Posterior vena cava (tissue), 2 donors: ENCODE measurements around the gene SAMD14. TPM values are rescaled to one million over a fixed set of nuclear protein-coding genes. Genes with fewer than 3 reads are reported as not detected.
"Not testable (repeated sequence)": the region's sequence is repeated elsewhere in the genome, so short reads cannot be mapped to it uniquely, and the experiment has no call there.

ENCODE experiments used
- DNase-seq: peaks from one replicate; pipeline ENCODE4 v3.0.0-alpha.2; 2020; ENCODE audit warnings: low spot score
- intact Hi-C, 2 donors: fragments of 100-400 bp; cut with DNase I; formaldehyde crosslinking; loops; one replicate each; pipeline versions ENCODE4 v1.14.1 to v1.14.2; 2022 to 2023
- total RNA-seq, 2 donors: library from RNA; stranded (reverse); fragmentation: NEBNext Ultra II Directional; extraction: Animal tissue kit (Norgen Biotek cat#: 25700); gene quantifications; one replicate each; pipeline ENCODE4 v1.2.1, GENCODE V29; 2021
- donor health status: DM: yes; HTN: yes; CAD: no.
- donor health status: DM: yes; HTN: yes; CAD: no.

SAMD14 gene
- total RNA-seq, 2 donors from 2014 or later, result 6.6 to 6.7 TPM

DNA sequence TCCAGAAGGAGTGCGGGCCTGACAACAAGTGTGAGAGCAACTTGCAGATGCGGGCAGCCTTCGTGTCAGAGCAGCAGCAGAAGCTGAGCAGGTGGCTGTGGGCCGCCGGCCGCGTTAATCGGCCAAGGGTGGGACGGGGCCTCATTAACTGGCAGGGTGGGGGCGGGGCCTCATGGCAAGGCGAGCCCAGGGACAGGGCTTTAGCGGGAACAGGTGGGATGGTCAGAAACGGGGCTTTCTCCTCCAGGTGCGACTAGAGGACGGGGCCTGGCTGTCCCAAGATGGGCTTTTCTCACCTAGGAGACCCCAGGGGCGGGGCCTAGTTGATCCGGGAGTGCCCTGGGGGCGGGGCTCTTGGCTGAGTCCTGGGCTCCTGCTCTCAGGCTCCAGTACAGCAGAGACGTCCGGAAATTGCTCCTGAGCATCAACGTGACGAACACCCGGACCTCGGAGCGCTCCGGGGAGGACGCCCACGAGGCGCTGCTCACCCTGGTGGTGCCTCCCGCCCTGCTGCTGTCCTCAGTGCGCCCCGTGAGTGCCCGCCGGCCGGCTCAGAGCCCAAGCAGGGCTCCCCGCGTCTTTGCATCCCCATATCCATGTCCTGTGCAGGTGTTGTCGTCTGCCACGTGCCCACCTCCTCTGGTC lies 53.2 kb downstream of the SAMD14 start:
- DNase-seq, result no peak
- intact Hi-C loops, result loop anchor here in 1 of 2 donors (10.0 kb wide), 1 partner anchor 212 kb away; no protein-coding TSS in a partner anchor

DNA sequence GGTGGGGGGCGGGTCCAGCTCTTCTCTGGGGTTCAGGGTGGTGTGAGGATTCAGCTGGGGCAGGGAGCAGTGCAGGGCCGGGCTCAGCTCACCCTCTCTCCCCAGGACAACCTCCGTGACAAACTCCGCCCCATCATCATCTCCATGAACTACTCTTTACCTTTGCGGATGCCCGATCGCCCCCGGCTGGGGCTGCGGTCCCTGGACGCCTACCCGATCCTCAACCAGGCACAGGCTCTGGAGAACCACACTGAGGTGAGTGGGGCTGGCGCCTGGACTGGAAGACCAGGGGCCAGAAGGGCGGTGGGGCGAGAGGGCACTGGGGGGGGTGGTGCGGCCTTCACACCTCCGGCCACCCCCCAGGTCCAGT lies 53.8 kb downstream of the SAMD14 start:
- intact Hi-C loops, result loop anchor here in 1 of 2 donors (10.0 kb wide), 1 partner anchor 211 kb away; no protein-coding TSS in a partner anchor
- no peak for DNase-seq

DNA sequence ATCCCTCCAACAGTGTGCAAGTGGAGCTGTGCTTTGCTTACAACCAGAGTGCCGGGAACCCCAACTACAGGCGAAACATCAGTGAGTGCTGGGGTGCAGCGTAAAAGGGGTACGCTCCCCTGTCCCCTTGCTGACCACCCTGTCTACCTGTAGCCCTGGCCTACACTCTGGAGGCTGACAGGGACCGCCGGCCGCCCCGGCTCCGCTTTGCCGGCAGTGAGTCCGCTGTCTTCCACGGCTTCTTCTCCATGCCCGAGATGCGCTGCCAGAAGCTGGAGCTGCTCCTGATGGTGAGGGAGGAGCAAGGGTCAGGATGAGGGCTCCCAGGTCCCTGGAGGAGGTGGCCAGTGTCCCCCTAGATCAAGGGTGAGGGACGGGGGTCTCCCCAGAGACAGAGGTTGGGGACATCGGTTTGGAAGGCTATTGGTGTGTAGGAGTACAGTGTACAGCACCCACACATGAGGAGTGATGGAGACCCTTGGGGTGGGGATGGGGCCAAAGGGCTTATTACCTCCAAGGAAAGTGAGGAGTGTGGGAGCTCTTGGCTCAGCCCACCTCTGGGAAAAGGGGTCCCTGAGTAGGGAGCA lies 54.4 kb downstream of the SAMD14 start:
- no peak for DNase-seq
- intact Hi-C loops, result loop anchor here in 1 of 2 donors (10.0 kb wide), 1 partner anchor 211 kb away; no protein-coding TSS in a partner anchor

DNA sequence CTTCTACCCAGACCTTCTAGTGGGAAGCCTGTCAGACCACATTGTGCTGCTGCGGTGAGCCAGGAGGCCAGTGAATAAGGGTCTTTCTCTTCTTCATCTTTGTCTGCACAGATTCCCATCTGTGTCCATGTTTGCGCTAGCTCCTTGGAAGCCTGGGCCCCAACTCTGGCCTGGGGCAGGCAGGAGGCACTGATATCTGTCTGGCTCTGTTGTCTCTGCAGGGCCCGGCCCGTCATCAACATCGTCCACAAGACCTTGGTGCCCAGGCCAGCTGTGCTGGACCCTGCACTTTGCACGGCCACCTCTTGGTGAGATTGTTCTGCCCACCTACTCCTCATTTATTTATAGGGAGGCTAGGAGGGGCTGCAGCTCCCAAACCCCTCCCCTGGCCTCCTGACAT lies 55.7 kb downstream of the SAMD14 start:
- intact Hi-C loops, result loop anchor here in 1 of 2 donors (10.0 kb wide), 1 partner anchor 209 kb away; no protein-coding TSS in a partner anchor

DNA sequence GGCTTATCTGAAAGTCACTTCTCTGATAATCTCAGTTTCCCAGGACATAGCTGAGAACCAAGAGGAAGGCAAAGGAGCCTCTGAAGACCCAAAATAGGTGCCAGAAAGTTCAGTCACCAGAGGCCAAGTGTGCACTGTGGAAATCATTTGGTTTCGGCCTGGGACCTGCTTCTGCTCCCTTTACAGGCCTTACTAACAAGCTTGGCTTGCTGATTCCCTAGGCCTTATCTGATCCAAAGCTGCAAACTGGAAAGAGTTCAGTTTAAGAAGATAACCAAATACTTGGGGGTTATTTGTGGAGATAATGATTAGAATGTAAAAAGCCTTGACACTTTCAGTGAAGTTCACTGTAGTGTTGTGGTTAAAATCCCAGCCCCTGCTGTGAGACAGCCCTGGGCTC lies 57.0 kb downstream of the SAMD14 start:
- intact Hi-C loops, result loop anchor here in 1 of 2 donors (10.0 kb wide), 1 partner anchor 208 kb away; no protein-coding TSS in a partner anchor
- no peak for DNase-seq

More for the DNA sequence above, 55.7 kb downstream of the SAMD14 start:
- no peak for DNase-seq

DNA sequence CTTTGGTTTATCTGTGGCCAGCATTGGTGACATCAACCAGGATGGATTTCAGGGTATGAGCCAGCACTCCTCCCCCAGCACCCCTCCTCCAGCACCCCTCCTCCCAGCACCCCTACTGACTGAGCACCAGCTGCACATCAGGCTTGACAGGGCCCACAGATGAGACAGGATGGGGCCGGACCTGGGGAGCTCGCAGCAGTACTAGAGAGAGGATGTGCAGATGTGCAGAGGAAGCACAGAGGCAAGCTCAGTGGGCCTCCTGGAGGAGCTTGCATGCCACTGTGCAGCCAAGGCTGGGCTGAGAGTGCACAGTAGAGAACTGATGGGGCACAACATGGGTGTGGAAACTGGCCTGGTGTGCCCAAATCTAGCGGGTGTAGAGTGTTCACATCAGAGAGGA lies 57.8 kb downstream of the SAMD14 start:
- DNase-seq, result no peak
- intact Hi-C loops, result loop anchor here in 1 of 2 donors (10.0 kb wide), 1 partner anchor 207 kb away; no protein-coding TSS in a partner anchor

DNA sequence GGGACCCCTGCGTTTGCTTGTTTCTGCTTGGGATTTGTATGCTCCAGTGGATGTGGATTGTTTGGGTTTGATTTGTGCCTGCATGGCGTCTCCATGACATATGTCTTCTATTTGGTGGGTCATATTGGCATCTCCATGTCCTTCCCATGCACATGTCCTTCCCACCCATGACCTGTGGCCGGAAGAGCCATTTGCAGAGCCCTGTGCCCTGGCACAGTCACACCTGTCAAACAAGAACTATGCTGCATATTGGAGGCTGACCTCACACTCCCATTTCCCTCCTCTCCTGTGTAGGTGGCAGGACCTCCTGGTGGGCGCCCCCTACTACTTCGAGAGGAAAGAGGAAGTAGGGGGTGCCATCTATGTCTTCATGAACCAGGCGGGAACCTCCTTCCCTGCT lies 58.3 kb downstream of the SAMD14 start:
- intact Hi-C loops, result loop anchor here in 1 of 2 donors (10.0 kb wide), 1 partner anchor 207 kb away; no protein-coding TSS in a partner anchor
- no peak for DNase-seq

DNA sequence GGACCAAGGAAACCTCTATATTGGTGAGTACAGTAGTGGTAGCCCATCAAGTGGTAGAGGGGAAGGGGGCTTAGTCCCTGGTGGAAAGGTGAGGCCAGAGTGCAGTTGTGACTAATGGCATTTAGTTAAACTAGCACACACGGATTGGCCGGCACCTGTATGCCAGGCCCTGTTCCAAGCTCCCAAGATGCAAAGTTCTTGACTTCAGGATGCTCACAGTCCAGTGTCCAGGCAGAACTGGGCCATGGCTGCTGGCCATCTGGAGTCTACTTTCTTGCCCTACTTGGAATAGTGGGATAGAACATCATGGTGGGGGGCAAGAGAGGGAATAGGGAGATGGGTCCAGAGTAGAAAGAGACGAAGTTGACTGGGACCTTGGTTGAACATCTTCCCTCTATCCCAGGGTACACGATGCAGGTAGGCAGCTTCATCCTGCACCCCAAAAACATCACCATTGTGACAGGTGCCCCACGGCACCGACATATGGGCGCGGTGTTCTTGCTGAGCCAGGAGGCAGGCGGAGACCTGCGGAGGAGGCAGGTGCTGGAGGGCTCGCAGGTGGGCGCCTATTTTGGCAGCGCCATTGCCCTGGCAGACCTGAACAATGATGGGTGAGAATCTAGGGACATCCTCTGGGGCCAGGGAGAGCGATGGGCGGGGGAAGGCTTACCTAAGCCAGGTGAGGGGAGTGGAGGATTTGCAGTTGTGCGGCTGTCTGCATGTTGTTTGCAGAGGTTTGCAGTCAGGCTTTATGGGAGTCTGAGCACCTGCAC lies 58.9 kb downstream of the SAMD14 start:
- DNase-seq, result no peak
- intact Hi-C loops, result loop anchor here in 1 of 2 donors (10.0 kb wide), 1 partner anchor 206 kb away; no protein-coding TSS in a partner anchor

DNA sequence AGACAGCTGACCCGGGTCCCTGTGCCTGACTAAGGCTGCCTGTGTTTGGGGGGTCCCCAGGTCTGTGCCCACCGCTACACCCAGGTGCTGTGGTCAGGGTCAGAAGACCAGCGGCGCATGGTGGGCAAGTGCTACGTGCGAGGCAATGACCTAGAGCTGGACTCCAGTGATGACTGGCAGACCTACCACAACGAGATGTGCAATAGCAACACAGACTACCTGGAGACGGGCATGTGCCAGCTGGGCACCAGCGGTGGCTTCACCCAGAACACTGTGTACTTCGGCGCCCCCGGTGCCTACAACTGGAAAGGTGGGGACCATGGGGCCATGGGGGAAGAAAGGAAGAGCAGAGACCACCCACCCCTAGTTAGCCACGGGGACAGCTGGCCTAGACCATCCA lies 62.0 kb downstream of the SAMD14 start:
- intact Hi-C loops, result loop anchor here in 1 of 2 donors (5.0 kb wide), 1 partner anchor 41 kb away; no protein-coding TSS in a partner anchor
- no peak for DNase-seq

DNA sequence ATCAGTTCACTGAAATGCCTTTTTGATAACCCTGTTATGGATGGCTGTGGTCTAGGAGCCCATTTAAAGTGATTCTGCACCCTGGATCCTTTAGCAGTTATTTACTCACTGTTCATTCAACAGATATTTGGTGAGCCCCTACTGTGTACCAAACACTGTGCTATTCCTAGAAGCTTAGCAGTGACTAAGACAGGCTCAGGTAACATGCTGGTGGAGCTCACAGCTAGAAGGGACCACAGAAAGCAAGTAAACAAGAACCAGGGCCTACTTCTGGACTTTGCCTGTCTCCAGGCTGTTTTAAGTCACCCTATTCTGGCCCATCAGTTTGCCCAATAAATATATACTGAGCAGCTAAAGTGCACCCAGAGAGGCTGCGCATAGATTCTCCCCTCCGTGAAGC lies 63.0 kb downstream of the SAMD14 start:
- intact Hi-C loops, result loop anchor here in 1 of 2 donors (5.0 kb wide), 1 partner anchor 40 kb away; no protein-coding TSS in a partner anchor
- DNase-seq, result no peak

DNA sequence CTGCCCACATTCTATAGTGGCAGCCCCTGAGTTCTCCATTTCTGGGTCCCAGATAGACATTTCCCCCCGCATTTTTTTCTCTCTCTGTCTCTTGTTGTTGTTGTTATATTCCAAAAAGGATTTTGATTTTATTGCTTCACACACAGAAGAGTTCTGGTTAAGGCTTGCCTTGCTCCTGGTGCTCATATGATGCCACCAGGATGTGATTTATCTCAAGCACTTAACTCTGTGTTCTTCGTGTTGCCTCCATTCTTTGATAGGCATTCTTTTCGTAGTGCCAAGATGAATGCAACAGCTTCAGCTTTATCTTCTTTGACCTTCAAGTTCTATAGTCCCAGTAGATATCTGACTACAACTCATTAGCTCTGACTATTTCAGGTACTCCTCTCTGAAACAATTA lies 64.9 kb downstream of the SAMD14 start:
- intact Hi-C loops, result loop anchor here in 1 of 2 donors (5.0 kb wide), 1 partner anchor 38 kb away; no protein-coding TSS in a partner anchor
- DNase-seq, result no peak

DNA sequence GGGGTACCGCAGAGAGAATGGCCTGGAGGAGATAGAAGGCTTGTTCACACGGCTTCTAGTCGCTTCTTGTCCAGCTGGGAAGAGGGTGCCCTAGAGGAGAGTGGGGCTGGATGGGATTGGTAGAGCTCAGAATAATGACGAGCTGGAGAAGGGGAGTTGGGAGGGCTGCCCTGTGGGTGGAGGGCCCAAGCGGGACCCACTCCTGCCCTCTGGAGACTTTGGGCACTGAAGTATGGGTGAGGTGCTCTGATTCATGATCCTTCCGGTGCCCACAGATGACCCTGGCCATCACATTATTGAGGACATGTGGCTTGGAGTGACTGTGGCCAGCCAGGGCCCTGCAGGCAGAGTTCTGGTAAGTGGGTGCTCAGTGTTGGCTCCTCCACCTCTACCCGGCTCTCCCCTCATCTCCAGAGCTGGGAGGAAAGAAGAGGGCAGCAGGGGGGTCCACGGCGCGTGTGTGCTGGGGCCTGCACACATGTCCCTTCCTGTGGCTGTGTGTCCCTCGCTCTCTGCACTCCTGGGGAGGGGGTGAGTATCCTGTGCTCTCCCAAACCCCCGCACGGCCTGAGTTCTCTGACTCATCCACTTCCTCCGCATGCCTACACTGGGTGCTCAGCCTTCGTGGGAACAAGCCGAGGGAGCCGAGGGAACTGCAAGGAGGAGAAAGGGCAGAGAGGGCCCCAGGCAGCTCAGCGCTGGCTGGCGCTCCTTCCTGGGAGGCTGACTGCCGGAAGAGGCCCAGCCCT lies 65.5 kb downstream of the SAMD14 start:
- DNase-seq, result no peak

DNA sequence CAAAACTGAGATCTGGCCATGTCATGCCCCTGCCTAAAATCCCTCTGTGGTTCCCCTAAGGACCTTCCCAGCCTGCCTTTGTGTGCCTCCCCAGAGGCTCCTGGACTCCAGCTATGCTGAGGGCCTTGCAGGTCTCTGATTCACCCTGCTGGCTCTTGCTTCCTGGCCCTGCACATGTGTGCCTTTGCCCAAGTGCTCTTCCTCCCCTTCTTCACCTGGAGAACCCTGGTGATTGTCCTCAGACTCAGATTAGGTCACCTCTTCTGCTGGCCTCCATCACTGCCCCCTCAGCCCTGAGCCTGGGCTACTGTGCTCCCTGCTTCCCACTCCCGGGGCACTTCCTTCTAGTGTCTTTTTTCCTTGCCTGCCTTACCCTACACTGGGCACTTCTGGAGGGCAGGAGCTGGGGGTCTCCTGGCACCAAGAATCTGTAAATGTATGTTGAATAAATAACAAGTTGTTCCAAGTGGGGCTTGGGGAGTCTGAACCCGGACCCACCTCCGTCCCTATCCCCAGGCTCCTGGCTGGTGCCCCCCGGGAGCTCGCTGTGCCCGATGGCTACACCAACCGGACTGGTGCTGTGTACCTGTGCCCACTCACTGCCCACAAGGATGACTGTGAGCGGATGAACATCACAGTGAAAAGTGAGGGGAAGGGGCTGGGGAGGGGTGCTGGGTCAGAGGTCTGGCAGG lies 66.3 kb downstream of the SAMD14 start:
- intact Hi-C loops, result no loop called here
- no peak for DNase-seq

More for the DNA sequence above, 65.5 kb downstream of the SAMD14 start:
- intact Hi-C loops, result loop anchor here in 1 of 2 donors (5.0 kb wide), 1 partner anchor 37 kb away; no protein-coding TSS in a partner anchor

DNA sequence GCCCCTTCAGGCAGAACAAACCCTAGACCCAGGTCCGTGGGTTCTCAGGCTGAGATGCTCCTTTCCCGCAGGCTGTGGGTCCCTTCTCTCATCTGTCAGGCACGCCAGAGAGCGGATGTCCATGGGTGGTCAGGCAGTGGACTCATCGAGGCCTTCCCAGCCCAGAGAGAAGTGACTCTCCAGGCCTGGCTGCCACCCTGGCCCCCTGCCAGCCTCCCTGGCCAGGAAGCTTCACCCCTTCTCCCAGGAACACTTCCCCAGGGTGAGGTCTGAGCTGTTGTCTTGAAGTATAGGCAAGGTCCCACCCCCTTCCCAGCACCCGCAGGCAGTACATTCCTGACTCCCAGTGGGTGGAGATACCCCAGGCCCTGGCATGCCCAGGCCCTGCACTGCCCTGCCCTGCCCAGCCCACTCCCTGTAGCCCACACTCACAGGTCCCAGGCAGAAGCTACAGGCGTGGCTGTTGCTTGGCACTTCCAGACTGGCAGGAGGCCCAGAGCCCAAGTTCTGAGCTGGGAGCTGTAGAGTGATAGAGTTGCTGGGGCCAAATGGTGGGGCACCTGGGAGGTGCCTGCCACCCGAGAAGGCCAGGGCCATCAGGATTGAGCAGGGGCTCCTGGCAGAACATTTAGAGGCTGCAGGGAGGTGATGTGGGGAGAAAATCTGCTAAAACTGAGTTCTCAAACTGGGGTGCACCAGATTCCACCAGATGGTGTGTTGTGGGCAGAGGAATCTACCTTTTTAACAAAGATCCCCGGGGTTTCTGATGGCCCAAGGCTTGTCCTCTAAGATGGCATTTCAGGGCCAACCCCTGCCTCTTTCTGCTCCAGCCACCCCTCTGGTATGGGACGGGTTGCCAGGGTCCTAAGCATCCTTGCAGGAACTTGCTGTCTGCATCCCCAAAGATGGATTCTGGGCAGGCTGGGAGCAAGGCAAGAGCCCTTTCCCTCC lies 67.4 kb downstream of the SAMD14 start:
- intact Hi-C loops, result no loop called here
- no peak for DNase-seq

DNA sequence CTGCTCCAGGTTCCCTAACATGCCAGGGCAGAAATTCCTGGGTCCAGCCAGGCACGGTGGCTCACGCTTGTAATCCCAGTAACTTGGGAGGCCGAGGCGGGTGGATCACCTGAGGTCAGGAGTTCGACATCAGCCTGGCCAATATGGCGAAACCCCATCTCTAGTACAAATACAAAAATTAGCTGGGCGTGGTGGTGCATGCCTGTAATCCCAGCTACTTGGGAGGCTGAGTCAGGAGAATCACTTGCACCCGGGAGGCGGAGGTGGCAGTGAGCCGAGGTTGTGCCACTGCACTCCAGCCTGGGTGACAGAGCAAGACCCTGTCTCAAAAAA lies 68.3 kb downstream of the SAMD14 start:
- intact Hi-C loops, DNase-seq: not testable (repeated sequence)

DNA sequence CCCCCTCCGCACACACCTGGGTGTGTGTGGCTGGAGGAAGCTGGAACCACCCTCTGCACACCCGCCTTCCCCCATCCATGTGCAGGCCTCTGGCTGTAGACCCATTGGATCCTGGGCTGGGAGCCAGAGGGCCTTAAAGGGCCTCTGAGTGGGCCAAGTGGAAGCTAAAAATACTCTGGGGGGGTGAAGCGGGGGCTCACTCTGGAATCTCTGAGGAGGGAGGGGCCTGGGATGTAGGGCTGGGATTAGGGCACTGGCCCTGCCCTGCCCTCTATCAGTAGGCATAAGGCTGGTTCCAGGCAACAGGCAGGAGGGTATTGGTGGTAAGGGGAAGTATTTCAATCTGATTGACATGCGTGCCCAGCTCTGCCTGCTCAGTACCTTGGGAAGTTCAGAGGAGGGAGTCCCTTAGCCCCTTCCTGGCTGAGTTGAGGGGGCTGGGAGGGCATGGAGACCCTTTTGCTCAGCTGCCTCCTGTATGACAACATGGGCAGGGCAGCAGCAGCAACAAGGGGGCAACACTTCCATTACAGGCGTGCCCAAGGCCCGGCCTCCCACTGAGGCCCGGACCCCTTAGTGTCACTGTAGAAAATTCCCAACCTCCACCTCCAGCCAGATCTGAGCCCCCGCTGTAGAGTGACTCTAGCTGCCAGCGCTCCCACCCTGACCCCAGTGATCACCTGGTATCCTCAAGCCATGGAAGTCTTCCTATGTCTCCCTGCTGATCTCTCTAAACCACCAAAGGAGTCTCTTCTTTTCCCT lies 68.8 kb downstream of the SAMD14 start:
- intact Hi-C loops, result no loop called here
- DNase-seq, result peak; percentile 89
